ENCODE results near the gene MAGI3. TPM values are rescaled to one million over a fixed set of nuclear protein-coding genes. Genes with fewer than 3 reads are reported as not detected.
"Not testable (repeated sequence)": the region's sequence is repeated elsewhere in the genome, so short reads cannot be mapped to it uniquely, and the experiment has no call there.

Gene MAGI3
- total RNA-seq, 1 donor from 2014 or later = 7.0 TPM

- Mint-ChIP-seq H3K27ac (ENCODE audit: unreplicated experiment) (no peak overlapping the region), H3K27me3 (ENCODE audit: unreplicated experiment) (no peaks in the 10 kb centered on the region), H3K36me3 (ENCODE audit: unreplicated experiment) (no peaks in the 10 kb centered on the region), H3K4me1 (ENCODE audit: unreplicated experiment) (peaks cover 9% of the 10 kb centered on the region), H3K9me3 (ENCODE audit: unreplicated experiment) (no peaks in the 10 kb centered on the region), H3K4me3 (ENCODE audit: unreplicated experiment) (no peak overlapping the region)
- no peak for DNase-seq (ENCODE audit: extremely low spot score, unreplicated experiment)
- TF ChIP-seq, protein P1, sequence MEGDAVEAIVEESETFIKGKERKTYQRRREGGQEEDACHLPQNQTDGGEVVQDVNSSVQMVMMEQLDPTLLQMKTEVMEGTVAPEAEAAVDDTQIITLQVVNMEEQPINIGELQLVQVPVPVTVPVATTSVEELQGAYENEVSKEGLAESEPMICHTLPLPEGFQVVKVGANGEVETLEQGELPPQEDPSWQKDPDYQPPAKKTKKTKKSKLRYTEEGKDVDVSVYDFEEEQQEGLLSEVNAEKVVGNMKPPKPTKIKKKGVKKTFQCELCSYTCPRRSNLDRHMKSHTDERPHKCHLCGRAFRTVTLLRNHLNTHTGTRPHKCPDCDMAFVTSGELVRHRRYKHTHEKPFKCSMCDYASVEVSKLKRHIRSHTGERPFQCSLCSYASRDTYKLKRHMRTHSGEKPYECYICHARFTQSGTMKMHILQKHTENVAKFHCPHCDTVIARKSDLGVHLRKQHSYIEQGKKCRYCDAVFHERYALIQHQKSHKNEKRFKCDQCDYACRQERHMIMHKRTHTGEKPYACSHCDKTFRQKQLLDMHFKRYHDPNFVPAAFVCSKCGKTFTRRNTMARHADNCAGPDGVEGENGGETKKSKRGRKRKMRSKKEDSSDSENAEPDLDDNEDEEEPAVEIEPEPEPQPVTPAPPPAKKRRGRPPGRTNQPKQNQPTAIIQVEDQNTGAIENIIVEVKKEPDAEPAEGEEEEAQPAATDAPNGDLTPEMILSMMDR (IDR thresholded peaks at IDR 0.05) = no peak
Measured at GRCh38 chr1:113405573-113405972, 15.3 kb downstream of the MAGI3 start.

GRCh38 chr1:113406149-113406548 is 15.8 kb downstream of the MAGI3 start:
- DNase-seq (ENCODE audit: extremely low spot score, unreplicated experiment); H3K4me1 Mint-ChIP-seq (ENCODE audit: unreplicated experiment); H3K36me3 Mint-ChIP-seq (ENCODE audit: unreplicated experiment); H3K9me3 Mint-ChIP-seq (ENCODE audit: unreplicated experiment); H3K27me3 Mint-ChIP-seq (ENCODE audit: unreplicated experiment); H3K4me3 Mint-ChIP-seq (ENCODE audit: unreplicated experiment); H3K27ac Mint-ChIP-seq (ENCODE audit: unreplicated experiment): not testable (repeated sequence)

DNA sequence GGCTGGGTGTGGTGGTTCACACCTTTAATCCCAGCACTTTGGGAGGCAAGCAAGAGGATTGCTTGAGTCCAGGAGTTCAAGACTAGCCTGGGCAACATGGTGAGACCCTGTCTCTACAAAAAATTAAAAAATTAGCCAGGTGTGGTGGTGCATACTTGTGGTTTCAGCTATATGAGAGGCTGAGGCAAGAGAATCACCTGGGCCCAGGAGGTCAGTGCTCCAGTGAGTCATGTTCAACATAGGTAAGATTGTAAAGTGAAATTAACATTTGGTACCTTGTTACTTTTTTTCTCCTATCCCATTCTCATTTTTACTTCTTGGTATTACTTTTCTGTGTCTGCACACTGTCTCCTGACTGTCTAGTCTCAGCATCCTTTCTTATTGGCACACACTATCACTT is 19.0 kb downstream of the MAGI3 start:
- peaks cover 9% of the 10 kb centered on the region for H3K4me1 Mint-ChIP-seq (ENCODE audit: unreplicated experiment)
- no peak overlapping the region for H3K27ac Mint-ChIP-seq (ENCODE audit: unreplicated experiment)
- no peak for DNase-seq (ENCODE audit: extremely low spot score, unreplicated experiment)
- no peaks in the 10 kb centered on the region for H3K9me3 Mint-ChIP-seq (ENCODE audit: unreplicated experiment)
- no peaks in the 10 kb centered on the region for H3K36me3 Mint-ChIP-seq (ENCODE audit: unreplicated experiment)
- H3K27me3 Mint-ChIP-seq (ENCODE audit: unreplicated experiment) = no peaks in the 10 kb centered on the region
- TF ChIP-seq, protein P1 (IDR thresholded peaks at IDR 0.05) = no peak
- H3K4me3 Mint-ChIP-seq (ENCODE audit: unreplicated experiment) = no peak overlapping the region

DNA sequence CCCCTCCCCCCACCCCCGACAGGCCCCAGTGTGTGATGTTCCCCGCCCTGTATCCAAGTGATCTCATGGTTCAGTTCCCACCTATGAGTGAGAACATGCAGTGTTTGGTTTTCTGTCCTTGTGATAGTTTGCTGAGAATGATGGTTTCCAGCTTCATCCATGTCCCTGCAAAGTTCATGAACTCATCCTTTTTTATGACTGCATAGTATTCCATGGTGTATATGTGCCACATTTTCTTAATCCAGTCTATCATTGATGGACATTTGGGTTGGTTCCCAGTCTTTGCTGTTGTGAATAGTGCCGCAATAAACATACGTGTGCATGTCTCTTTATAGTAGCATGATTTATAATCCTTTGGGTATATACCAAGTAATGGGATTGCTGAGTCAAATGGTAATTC is 21.7 kb downstream of the MAGI3 start:
- not testable (repeated sequence) for H3K36me3 Mint-ChIP-seq (ENCODE audit: unreplicated experiment); H3K4me1 Mint-ChIP-seq (ENCODE audit: unreplicated experiment); H3K27ac Mint-ChIP-seq (ENCODE audit: unreplicated experiment); H3K9me3 Mint-ChIP-seq (ENCODE audit: unreplicated experiment); DNase-seq (ENCODE audit: extremely low spot score, unreplicated experiment); H3K27me3 Mint-ChIP-seq (ENCODE audit: unreplicated experiment); H3K4me3 Mint-ChIP-seq (ENCODE audit: unreplicated experiment)

- H3K27me3 Mint-ChIP-seq (ENCODE audit: unreplicated experiment) = no peaks in the 10 kb centered on the region
- no peak overlapping the region for H3K27ac Mint-ChIP-seq (ENCODE audit: unreplicated experiment)
- TF ChIP-seq, protein P1 (IDR thresholded peaks at IDR 0.05) = no peak
- no peak for DNase-seq (ENCODE audit: extremely low spot score, unreplicated experiment)
- H3K36me3 Mint-ChIP-seq (ENCODE audit: unreplicated experiment) = peaks cover 4% of the 10 kb centered on the region
- H3K4me1 Mint-ChIP-seq (ENCODE audit: unreplicated experiment) = peaks cover 2% of the 10 kb centered on the region
- no peak overlapping the region for H3K4me3 Mint-ChIP-seq (ENCODE audit: unreplicated experiment)
- H3K9me3 Mint-ChIP-seq (ENCODE audit: unreplicated experiment) = peaks cover 9% of the 10 kb centered on the region
Measured at GRCh38 chr1:113415310-113416070, 25.2 kb downstream of the MAGI3 start.

- not testable (repeated sequence) for H3K9me3 Mint-ChIP-seq (ENCODE audit: unreplicated experiment); H3K27me3 Mint-ChIP-seq (ENCODE audit: unreplicated experiment); H3K36me3 Mint-ChIP-seq (ENCODE audit: unreplicated experiment); H3K4me3 Mint-ChIP-seq (ENCODE audit: unreplicated experiment); DNase-seq (ENCODE audit: extremely low spot score, unreplicated experiment); H3K27ac Mint-ChIP-seq (ENCODE audit: unreplicated experiment); H3K4me1 Mint-ChIP-seq (ENCODE audit: unreplicated experiment)
Measured at GRCh38 chr1:113416071-113416470, 25.8 kb downstream of the MAGI3 start.
